ENCODE measurements around the gene ECM2. TPM values are rescaled to one million over a fixed set of nuclear protein-coding genes. Genes with fewer than 3 reads are reported as not detected.

Gene ECM2
- total and polyA plus RNA-seq, 2 experiments from 2014 or later: 2.4 to 4.5 TPM

GRCh38 chr9:92480986-92481633 is 54.7 kb downstream of the ECM2 start:
- H3K4me3 ChIP-seq: peak overlapping the region; percentile 33; the same call in 1 of the 2 replicates
- H3F3A ChIP-seq (ENCODE audit: insufficient read depth): peaks cover 28% of the 10 kb centered on the region
- H3K4me1 ChIP-seq (ENCODE audit: insufficient read depth): peaks cover 46% of the 10 kb centered on the region
- H3K9me2 ChIP-seq (ENCODE audit: insufficient read depth): no peaks in the 10 kb centered on the region
- H3K36me3 ChIP-seq (ENCODE audit: low read depth): no peaks in the 10 kb centered on the region
- 19 to 28% methylated on average over 2 of the region's 2 CpGs for WGBS, 2 experiments (ENCODE audit: low coverage in 1 of 2, low lambda C conversion rate in 2 of 2, missing lambda C conversion rate in 2 of 2)
- peak; percentile 44 for DNase-seq
- no peaks in the 10 kb centered on the region for H3K9me3 ChIP-seq (ENCODE audit: low read depth)
- H3K9ac ChIP-seq: 0 out of 2 replicates have a peak overlapping the region, but pooled peaks have one; percentile 5
- in situ Hi-C loops (cut with MboI): no loop called here
- no peaks in the 10 kb centered on the region for H4K20me1 ChIP-seq (ENCODE audit: insufficient read depth)
- H3K27me3 ChIP-seq (replicated peaks; ENCODE audit: insufficient read depth): no peaks in the 10 kb centered on the region
- H3K4me2 ChIP-seq (ENCODE audit: unreplicated experiment): peak overlapping the region; percentile 63
- peak overlapping the region; percentile 37 for H2AFZ ChIP-seq
- no peak for TF ChIP-seq EZH2 (IDR thresholded peaks at IDR 0.05; ENCODE audit: insufficient read depth, poor library complexity, severe bottlenecking)
- TF ChIP-seq EZH2phosphoT487 (IDR thresholded peaks at IDR 0.05; ENCODE audit: insufficient read depth, low read depth): no peak
- H3K79me2 ChIP-seq (ENCODE audit: insufficient read depth): no peaks in the 10 kb centered on the region
- H3K27ac ChIP-seq: peak overlapping the region; percentile 34

GRCh38 chr9:92480291-92480771 is 55.5 kb downstream of the ECM2 start:
- Histone ChIP-seq H3K4me3 (peak overlapping the region; percentile 33; the same call in 1 of the 2 replicates), H4K20me1 (ENCODE audit: insufficient read depth) (no peaks in the 10 kb centered on the region), H3K36me3 (ENCODE audit: low read depth) (no peaks in the 10 kb centered on the region), H3F3A (ENCODE audit: insufficient read depth) (peaks cover 28% of the 10 kb centered on the region), H3K9me2 (ENCODE audit: insufficient read depth) (no peaks in the 10 kb centered on the region), H3K79me2 (ENCODE audit: insufficient read depth) (no peaks in the 10 kb centered on the region), H3K27ac (peak overlapping the region; percentile 34), H3K27me3 (replicated peaks; ENCODE audit: insufficient read depth) (no peaks in the 10 kb centered on the region), H3K4me1 (ENCODE audit: insufficient read depth) (peaks cover 46% of the 10 kb centered on the region), H3K9me3 (ENCODE audit: low read depth) (no peaks in the 10 kb centered on the region), H2AFZ (peak overlapping the region; percentile 37), H3K4me2 (ENCODE audit: unreplicated experiment) (peak overlapping the region; percentile 63), H3K9ac (no peak overlapping the region)
- peak; percentile 22 for DNase-seq
- in situ Hi-C loops (cut with MboI): no loop called here
- TF ChIP-seq EZH2phosphoT487 (IDR thresholded peaks at IDR 0.05; ENCODE audit: insufficient read depth, low read depth) (no peak), EZH2 (IDR thresholded peaks at IDR 0.05; ENCODE audit: insufficient read depth, poor library complexity, severe bottlenecking) (no peak)
- WGBS, 2 experiments (ENCODE audit: low coverage in 1 of 2, low lambda C conversion rate in 2 of 2, missing lambda C conversion rate in 2 of 2): 93 to 95% methylated on average over 2 of the region's 2 CpGs

GRCh38 chr9:92479346-92479745 is 56.4 kb downstream of the ECM2 start:
- H3K4me2 ChIP-seq (ENCODE audit: unreplicated experiment): no peak overlapping the region
- no peaks in the 10 kb centered on the region for H3K36me3 ChIP-seq (ENCODE audit: low read depth)
- H3K79me2 ChIP-seq (ENCODE audit: insufficient read depth): no peaks in the 10 kb centered on the region
- no peak for TF ChIP-seq EZH2phosphoT487 (IDR thresholded peaks at IDR 0.05; ENCODE audit: insufficient read depth, low read depth)
- TF ChIP-seq EZH2 (IDR thresholded peaks at IDR 0.05; ENCODE audit: insufficient read depth, poor library complexity, severe bottlenecking): no peak
- DNase-seq: no peak
- no peaks in the 10 kb centered on the region for H4K20me1 ChIP-seq (ENCODE audit: insufficient read depth)
- H3K27ac ChIP-seq: no peak overlapping the region
- H3K4me1 ChIP-seq (ENCODE audit: insufficient read depth): peaks cover 44% of the 10 kb centered on the region
- H3F3A ChIP-seq (ENCODE audit: insufficient read depth): peaks cover 28% of the 10 kb centered on the region
- H3K9me3 ChIP-seq (ENCODE audit: low read depth): no peaks in the 10 kb centered on the region
- H3K9ac ChIP-seq: no peak overlapping the region
- no peak overlapping the region for H2AFZ ChIP-seq
- in situ Hi-C loops (cut with MboI): no loop called here
- no peaks in the 10 kb centered on the region for H3K27me3 ChIP-seq (replicated peaks; ENCODE audit: insufficient read depth)
- no peak overlapping the region for H3K4me3 ChIP-seq
- H3K9me2 ChIP-seq (ENCODE audit: insufficient read depth): no peaks in the 10 kb centered on the region

- Histone ChIP-seq H3K4me2 (ENCODE audit: unreplicated experiment) (no peak overlapping the region), H3F3A (ENCODE audit: insufficient read depth) (peaks cover 23% of the 10 kb centered on the region), H3K9me3 (ENCODE audit: low read depth) (no peaks in the 10 kb centered on the region), H3K27me3 (replicated peaks; ENCODE audit: insufficient read depth) (no peaks in the 10 kb centered on the region), H4K20me1 (ENCODE audit: insufficient read depth) (no peaks in the 10 kb centered on the region), H3K9ac (no peak overlapping the region), H3K4me1 (ENCODE audit: insufficient read depth) (peaks cover 39% of the 10 kb centered on the region), H3K4me3 (no peak overlapping the region), H3K79me2 (ENCODE audit: insufficient read depth) (no peaks in the 10 kb centered on the region), H2AFZ (no peak overlapping the region), H3K9me2 (ENCODE audit: insufficient read depth) (no peaks in the 10 kb centered on the region), H3K27ac (no peak overlapping the region), H3K36me3 (ENCODE audit: low read depth) (no peaks in the 10 kb centered on the region)
- TF ChIP-seq EZH2phosphoT487 (IDR thresholded peaks at IDR 0.05; ENCODE audit: insufficient read depth, low read depth) (no peak), EZH2 (IDR thresholded peaks at IDR 0.05; ENCODE audit: insufficient read depth, poor library complexity, severe bottlenecking) (no peak)
- DNase-seq: no peak
- in situ Hi-C loops (cut with MboI): no loop called here
- 67 to 76% methylated on average over 7 of the region's 7 CpGs for WGBS, 2 experiments (ENCODE audit: low coverage in 1 of 2, low lambda C conversion rate in 2 of 2, missing lambda C conversion rate in 2 of 2)
These were observed 57.0 kb downstream of the ECM2 start for GRCh38 chr9:92478783-92479182.

Measured in GM23248 (cell line).